Smooth muscle cell (in vitro differentiated cells): ENCODE data around the gene C4orf50. TPM values are rescaled to one million over a fixed set of nuclear protein-coding genes. Genes with fewer than 3 reads are reported as not detected.

Experiments
- DNase-seq: peaks from one replicate; lab custom pipeline; 2025; ENCODE audit not compliant: unreplicated experiment; lab: John Stamatoyannopoulos, UW
- H2AFZ ChIP-seq: fragments of 200-600 bp; sonication (generic); 2 replicates; pipeline ENCODE4 v1.6.0; 2016; ENCODE audit warnings: antibody characterized with exemption, low read depth, mild to moderate bottlenecking
- H3F3A ChIP-seq: fragments of 200-600 bp; sonication (generic); 2 replicates; pipeline ENCODE4 v1.6.0; 2017; ENCODE audit warnings: antibody characterized with exemption, low read depth
- H3K27ac ChIP-seq: fragments of 200-600 bp; sonication (generic); 2 replicates; pipeline ENCODE4 v1.5.1; 2016; ENCODE audit warnings: low read depth, mild to moderate bottlenecking
- H3K27me3 ChIP-seq: fragments of 200-600 bp; sonication (generic); 2 replicates; pipeline ENCODE4 v1.6.1; 2016; ENCODE audit warnings: low read depth, mild to moderate bottlenecking
- H3K36me3 ChIP-seq: fragments of 200-600 bp; sonication (generic); 2 replicates; pipeline ENCODE4 v1.5.1; 2016; ENCODE audit warnings: low read depth
- H3K4me1 ChIP-seq: fragments of 200-600 bp; sonication (generic); 2 replicates; pipeline ENCODE4 v1.5.1; 2016; ENCODE audit warnings: low read depth
- H3K4me2 ChIP-seq: fragments of 200-600 bp; sonication (generic); 2 replicates; pipeline ENCODE4 v1.6.0; 2016; ENCODE audit warnings: mild to moderate bottlenecking
- H3K4me3 ChIP-seq: fragments of 200-600 bp; sonication (generic); 2 replicates; pipeline ENCODE4 v1.5.1; 2016; ENCODE audit warnings: mild to moderate bottlenecking
- H3K79me2 ChIP-seq: fragments of 200-600 bp; sonication (generic); 2 replicates; pipeline ENCODE4 v1.6.0; 2016; ENCODE audit warnings: low read depth, mild to moderate bottlenecking
- H3K9ac ChIP-seq: fragments of 200-600 bp; sonication (generic); 2 replicates; pipeline ENCODE4 v1.6.0; 2016; ENCODE audit warnings: low read depth
- H3K9me3 ChIP-seq: fragments of 200-600 bp; sonication (generic); replicated peaks from 2 replicates; pipeline ENCODE4 v1.5.1; 2016; ENCODE audit warnings: low read depth
- H4K20me1 ChIP-seq: fragments of 200-600 bp; sonication (generic); 2 replicates; pipeline ENCODE4 v1.6.0; 2016; ENCODE audit warnings: low read depth
- WGBS: methylation state at CpG from one replicate; pipeline ENCODE4 v1.1.7; 2016; ENCODE audit warnings: low lambda C conversion rate; 5-methylcytosine and 5-hydroxymethylcytosine counted together
- polyA plus RNA-seq: library from polyadenylated mRNA; unstranded; fragments of >200 nt; fragmentation: Nextera tagmentation; extraction: Ambion mirVana; gene quantifications from 2 replicates; pipeline ENCODE4 v1.2.1, GENCODE V29; 2016
- total RNA-seq: library from RNA; depleted of rRNA; stranded (reverse); fragments of >200 nt; gene quantifications from 2 replicates; pipeline ENCODE4 v1.2.3, GENCODE V29; 2014
- TF ChIP-seq, protein P1 (sequence below): fragments of 200-600 bp; sonication (generic); IDR thresholded peaks from 2 replicates; pipeline ENCODE4 v1.5.1; 2017; ENCODE audit warnings: borderline replicate concordance, mild to moderate bottlenecking, antibody characterized with exemption; ENCODE audit not compliant: insufficient read depth, poor library complexity, severe bottlenecking

C4orf50 gene
- total and polyA plus RNA-seq, 2 experiments from 2014 or later = not detected

DNA sequence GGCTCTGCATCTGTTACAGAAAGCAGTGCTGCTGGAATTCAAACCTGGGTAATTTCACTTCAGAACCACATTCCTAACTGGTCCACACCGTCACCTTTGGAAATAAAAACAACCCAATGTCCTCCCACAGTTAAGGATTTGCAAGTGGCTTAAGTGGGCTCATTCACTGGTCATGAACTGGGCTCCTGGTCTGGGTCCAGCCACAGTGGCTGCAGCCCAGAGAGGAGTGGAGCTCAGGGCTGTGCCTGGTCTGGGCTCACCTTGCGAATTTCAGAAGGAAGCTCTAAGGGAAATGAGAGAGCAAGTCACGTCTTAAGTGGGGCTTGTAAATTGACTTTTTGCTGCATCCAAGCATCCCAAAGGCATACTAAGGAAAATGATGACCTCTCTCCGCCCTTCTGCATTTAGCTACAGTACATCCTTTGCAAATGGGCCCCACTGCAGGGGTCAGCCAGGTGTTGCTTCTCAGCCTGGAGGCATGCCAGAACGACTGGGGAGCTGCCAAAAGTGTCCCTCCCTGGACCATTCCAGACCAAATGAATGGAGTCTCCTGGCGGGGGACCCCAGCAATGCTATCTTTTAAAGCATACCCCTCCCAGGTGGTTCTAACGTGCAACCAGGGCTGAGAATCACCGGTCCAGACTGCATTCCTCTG is 99.8 kb downstream of the C4orf50 start:
- Histone ChIP-seq H3K4me2 (no peak overlapping the region), H3F3A (no peaks in the 10 kb centered on the region), H3K79me2 (no peaks in the 10 kb centered on the region), H3K4me3 (no peak overlapping the region), H2AFZ (no peak overlapping the region), H4K20me1 (no peaks in the 10 kb centered on the region), H3K27ac (no peak overlapping the region), H3K27me3 (no peaks in the 10 kb centered on the region), H3K36me3 (no peaks in the 10 kb centered on the region), H3K9ac (no peak overlapping the region), H3K4me1 (no peaks in the 10 kb centered on the region), H3K9me3 (no peaks in the 10 kb centered on the region)
- TF ChIP-seq, protein P1, sequence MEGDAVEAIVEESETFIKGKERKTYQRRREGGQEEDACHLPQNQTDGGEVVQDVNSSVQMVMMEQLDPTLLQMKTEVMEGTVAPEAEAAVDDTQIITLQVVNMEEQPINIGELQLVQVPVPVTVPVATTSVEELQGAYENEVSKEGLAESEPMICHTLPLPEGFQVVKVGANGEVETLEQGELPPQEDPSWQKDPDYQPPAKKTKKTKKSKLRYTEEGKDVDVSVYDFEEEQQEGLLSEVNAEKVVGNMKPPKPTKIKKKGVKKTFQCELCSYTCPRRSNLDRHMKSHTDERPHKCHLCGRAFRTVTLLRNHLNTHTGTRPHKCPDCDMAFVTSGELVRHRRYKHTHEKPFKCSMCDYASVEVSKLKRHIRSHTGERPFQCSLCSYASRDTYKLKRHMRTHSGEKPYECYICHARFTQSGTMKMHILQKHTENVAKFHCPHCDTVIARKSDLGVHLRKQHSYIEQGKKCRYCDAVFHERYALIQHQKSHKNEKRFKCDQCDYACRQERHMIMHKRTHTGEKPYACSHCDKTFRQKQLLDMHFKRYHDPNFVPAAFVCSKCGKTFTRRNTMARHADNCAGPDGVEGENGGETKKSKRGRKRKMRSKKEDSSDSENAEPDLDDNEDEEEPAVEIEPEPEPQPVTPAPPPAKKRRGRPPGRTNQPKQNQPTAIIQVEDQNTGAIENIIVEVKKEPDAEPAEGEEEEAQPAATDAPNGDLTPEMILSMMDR = no peak
- 73% methylated on average over 8 of the region's 8 CpGs for WGBS
- DNase-seq = no peak

GRCh38 chr4:5917672-5918071 is 100.6 kb downstream of the C4orf50 start:
- Histone ChIP-seq H3K4me3 (no peak overlapping the region), H3K27ac (no peak overlapping the region), H3K9me3 (no peaks in the 10 kb centered on the region), H4K20me1 (no peaks in the 10 kb centered on the region), H3K27me3 (no peaks in the 10 kb centered on the region), H3K4me2 (no peak overlapping the region), H3K4me1 (no peaks in the 10 kb centered on the region), H3K9ac (no peak overlapping the region), H3F3A (no peaks in the 10 kb centered on the region), H2AFZ (no peak overlapping the region), H3K79me2 (no peaks in the 10 kb centered on the region), H3K36me3 (no peaks in the 10 kb centered on the region)
- TF ChIP-seq, protein P1 = no peak
- no peak for DNase-seq
- 93% methylated on average over 11 of the region's 11 CpGs for WGBS

GRCh38 chr4:5916229-5916628 is 102.0 kb downstream of the C4orf50 start:
- no peak overlapping the region for H2AFZ ChIP-seq
- H3K9me3 ChIP-seq = no peaks in the 10 kb centered on the region
- no peaks in the 10 kb centered on the region for H3K4me1 ChIP-seq
- no peak overlapping the region for H3K4me2 ChIP-seq
- 70% methylated on average over 3 of the region's 3 CpGs for WGBS
- H3K9ac ChIP-seq = no peak overlapping the region
- no peaks in the 10 kb centered on the region for H3K27me3 ChIP-seq
- no peaks in the 10 kb centered on the region for H3F3A ChIP-seq
- DNase-seq = no peak
- no peak overlapping the region for H3K27ac ChIP-seq
- no peak overlapping the region for H3K4me3 ChIP-seq
- H3K79me2 ChIP-seq = no peaks in the 10 kb centered on the region
- no peaks in the 10 kb centered on the region for H4K20me1 ChIP-seq
- TF ChIP-seq, protein P1 = no peak
- H3K36me3 ChIP-seq = no peaks in the 10 kb centered on the region

DNA sequence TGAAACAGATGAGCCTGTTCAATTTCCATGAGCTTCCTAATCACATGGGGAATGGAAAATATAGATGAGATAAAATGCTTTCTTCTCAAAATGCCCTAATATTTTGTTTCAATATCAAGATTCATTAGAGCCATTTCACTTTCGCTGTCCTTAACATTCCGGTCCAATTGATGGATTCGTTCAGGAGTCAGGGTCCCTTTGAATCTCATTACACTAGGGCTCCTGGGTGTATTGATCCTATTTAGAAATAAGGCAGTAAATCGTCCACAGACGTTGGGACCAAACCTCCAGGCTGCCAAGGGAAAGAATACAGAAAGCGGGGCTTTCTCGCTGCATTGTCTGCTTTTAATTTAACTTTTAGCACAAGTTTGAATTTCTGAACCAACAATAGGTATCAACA is 104.8 kb downstream of the C4orf50 start:
- H4K20me1 ChIP-seq = no peaks in the 10 kb centered on the region
- H2AFZ ChIP-seq = no peak overlapping the region
- no peaks in the 10 kb centered on the region for H3K27me3 ChIP-seq
- H3K9me3 ChIP-seq = no peaks in the 10 kb centered on the region
- no peak overlapping the region for H3K9ac ChIP-seq
- H3K27ac ChIP-seq = no peak overlapping the region
- no peak overlapping the region for H3K4me3 ChIP-seq
- H3K4me1 ChIP-seq = no peaks in the 10 kb centered on the region
- H3K79me2 ChIP-seq = no peaks in the 10 kb centered on the region
- DNase-seq = no peak
- H3K36me3 ChIP-seq = no peaks in the 10 kb centered on the region
- TF ChIP-seq, protein P1 = no peak
- no peaks in the 10 kb centered on the region for H3F3A ChIP-seq
- WGBS = 82% methylated on average over 7 of the region's 7 CpGs
- no peak overlapping the region for H3K4me2 ChIP-seq
